Measurements from ENCODE around the gene PLA2G12A.

The PLA2G12A gene

DNA sequence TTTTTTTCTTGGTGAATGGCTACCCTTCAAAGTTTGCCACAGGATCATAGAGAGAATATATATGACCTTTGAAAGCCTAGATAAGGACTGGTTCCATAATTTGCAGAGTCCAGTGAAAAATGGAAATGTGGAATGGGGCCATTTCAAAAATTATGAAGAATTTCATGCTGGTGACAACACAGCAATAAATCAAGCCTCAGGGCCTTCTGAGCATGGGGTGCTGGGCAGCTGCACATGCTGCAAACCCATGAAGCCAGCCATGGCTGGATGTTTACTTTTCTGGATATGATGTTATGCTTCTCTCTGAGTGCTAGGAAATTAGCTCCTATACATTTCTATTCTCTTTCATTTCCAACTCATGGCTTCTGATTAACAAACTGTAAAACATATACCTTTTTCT, 16.0 kb upstream of the PLA2G12A start:
- Histone ChIP-seq H3K4me1 (ENCODE audit: low read length) (no peaks in the 10 kb centered on the region), H3K9me2 (replicated peaks; ENCODE audit: insufficient read depth, low read length) (no peaks in the 10 kb centered on the region), H2AFZ (ENCODE audit: low read length) (no peak overlapping the region), H3K27me3 (replicated peaks; ENCODE audit: insufficient read depth, low read length) (no peaks in the 10 kb centered on the region), H3K36me3 (replicated peaks; ENCODE audit: insufficient read depth, low read length) (no peaks in the 10 kb centered on the region), H3F3A (ENCODE audit: insufficient read depth, low read length) (no peaks in the 10 kb centered on the region), H3K4me2 (ENCODE audit: low read depth, low read length) (no peak overlapping the region), H3K9me3 (replicated peaks; ENCODE audit: insufficient read depth, low read length) (no peaks in the 10 kb centered on the region), H3K4me3 (ENCODE audit: low read length) (no peak overlapping the region), H3K27ac (ENCODE audit: low read length) (no peak overlapping the region), H3K79me2 (ENCODE audit: low read length) (no peaks in the 10 kb centered on the region), H3K9ac (ENCODE audit: low read length) (no peak overlapping the region), H4K20me1 (ENCODE audit: insufficient read depth, low read length) (no peaks in the 10 kb centered on the region)
- TF ChIP-seq EZH2 (optimal IDR thresholded peaks at IDR 0.05; ENCODE audit: low read depth, low read length) (no peak), EZH2phosphoT487 (IDR thresholded peaks at IDR 0.05; ENCODE audit: low read length) (no peak), CTCF (IDR thresholded peaks at IDR 0.05; ENCODE audit: low read length) (no peak)
- DNase-seq, result no peak

DNA sequence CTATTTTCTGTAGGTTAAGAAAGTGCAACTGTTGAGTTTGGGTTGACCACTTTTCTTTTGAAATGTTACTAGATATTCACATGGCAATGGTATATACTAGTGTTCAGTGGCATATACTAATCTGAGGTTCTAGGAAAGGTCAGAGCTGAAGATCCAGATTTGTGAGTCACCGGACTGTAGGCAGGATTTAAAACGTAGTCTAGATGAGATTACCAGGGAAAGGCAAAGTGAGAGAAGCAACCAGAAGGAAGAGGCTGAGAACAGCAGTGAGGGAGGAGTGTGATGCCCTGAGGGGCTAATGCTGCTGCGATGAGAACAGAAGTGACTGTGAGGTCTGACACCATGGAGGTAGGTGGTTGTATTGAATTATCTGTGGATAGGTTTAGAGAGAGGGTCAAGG, 9.7 kb upstream of the PLA2G12A start:
- Histone ChIP-seq H3K9ac (ENCODE audit: low read length) (no peak overlapping the region), H3K36me3 (replicated peaks; ENCODE audit: insufficient read depth, low read length) (no peaks in the 10 kb centered on the region), H3K9me2 (replicated peaks; ENCODE audit: insufficient read depth, low read length) (no peaks in the 10 kb centered on the region), H3K27me3 (replicated peaks; ENCODE audit: insufficient read depth, low read length) (no peaks in the 10 kb centered on the region), H3K4me3 (ENCODE audit: low read length) (no peak overlapping the region), H4K20me1 (ENCODE audit: insufficient read depth, low read length) (no peaks in the 10 kb centered on the region), H2AFZ (ENCODE audit: low read length) (no peak overlapping the region), H3K27ac (ENCODE audit: low read length) (no peak overlapping the region), H3K4me2 (ENCODE audit: low read depth, low read length) (no peak overlapping the region), H3K4me1 (ENCODE audit: low read length) (no peaks in the 10 kb centered on the region), H3F3A (ENCODE audit: insufficient read depth, low read length) (no peaks in the 10 kb centered on the region), H3K79me2 (ENCODE audit: low read length) (no peaks in the 10 kb centered on the region), H3K9me3 (replicated peaks; ENCODE audit: insufficient read depth, low read length) (no peaks in the 10 kb centered on the region)
- no peak for DNase-seq
- TF ChIP-seq EZH2phosphoT487 (IDR thresholded peaks at IDR 0.05; ENCODE audit: low read length) (no peak), EZH2 (optimal IDR thresholded peaks at IDR 0.05; ENCODE audit: low read depth, low read length) (no peak), CTCF (IDR thresholded peaks at IDR 0.05; ENCODE audit: low read length) (no peak)

DNA sequence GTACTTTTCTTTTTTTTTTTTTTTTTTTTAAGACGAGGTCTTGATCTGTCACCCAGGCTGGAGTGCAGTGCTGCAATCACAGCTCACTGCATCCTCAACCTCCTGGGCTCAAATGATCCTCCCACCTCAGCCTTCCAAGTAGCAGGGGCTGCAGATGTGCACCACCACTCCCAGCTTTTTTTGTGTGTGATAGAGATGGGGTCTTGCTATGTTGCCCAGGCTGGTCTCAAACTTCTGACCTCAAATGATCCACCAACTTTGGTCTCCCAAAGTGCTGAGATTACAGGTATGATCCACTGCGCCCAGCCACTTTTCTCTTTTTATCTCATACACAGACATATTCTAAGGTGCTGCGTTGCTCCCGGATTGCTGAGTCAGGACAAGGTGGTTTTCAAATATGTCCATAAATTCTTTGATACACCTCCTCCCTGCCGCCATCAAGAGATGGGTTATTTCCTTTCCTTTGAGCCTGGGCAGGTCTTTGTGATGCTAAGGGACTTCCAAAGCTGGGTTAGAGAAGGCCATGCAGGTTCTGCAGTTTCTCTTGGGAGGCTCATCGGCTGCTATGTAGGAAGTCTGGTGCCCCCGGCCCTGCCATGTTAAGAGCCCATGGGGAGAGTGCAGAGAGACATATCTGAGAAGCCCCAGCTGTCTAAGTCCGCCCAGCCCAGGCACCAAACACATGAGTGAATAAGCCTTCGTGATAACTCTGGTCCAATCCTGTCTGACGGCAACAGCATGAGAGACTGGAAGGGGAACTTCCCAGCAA, 8.4 kb upstream of the PLA2G12A start:
- Histone ChIP-seq H2AFZ (ENCODE audit: low read length) (no peak overlapping the region), H3K4me1 (ENCODE audit: low read length) (no peaks in the 10 kb centered on the region), H3K27me3 (replicated peaks; ENCODE audit: insufficient read depth, low read length) (no peaks in the 10 kb centered on the region), H3K36me3 (replicated peaks; ENCODE audit: insufficient read depth, low read length) (no peaks in the 10 kb centered on the region), H3K9ac (ENCODE audit: low read length) (no peak overlapping the region), H3K79me2 (ENCODE audit: low read length) (no peaks in the 10 kb centered on the region), H4K20me1 (ENCODE audit: insufficient read depth, low read length) (no peaks in the 10 kb centered on the region), H3F3A (ENCODE audit: insufficient read depth, low read length) (no peaks in the 10 kb centered on the region), H3K4me3 (ENCODE audit: low read length) (no peak overlapping the region), H3K9me2 (replicated peaks; ENCODE audit: insufficient read depth, low read length) (no peaks in the 10 kb centered on the region), H3K27ac (ENCODE audit: low read length) (no peak overlapping the region), H3K4me2 (ENCODE audit: low read depth, low read length) (no peak overlapping the region), H3K9me3 (replicated peaks; ENCODE audit: insufficient read depth, low read length) (no peaks in the 10 kb centered on the region)
- TF ChIP-seq EZH2 (optimal IDR thresholded peaks at IDR 0.05; ENCODE audit: low read depth, low read length) (no peak), CTCF (IDR thresholded peaks at IDR 0.05; ENCODE audit: low read length) (no peak), EZH2phosphoT487 (IDR thresholded peaks at IDR 0.05; ENCODE audit: low read length) (no peak)
- no peak for DNase-seq
